Suprapubic skin (tissue), 4 donors: ENCODE measurements around the gene OR52I2.

ENCODE experiments used
- CTCF ChIP-seq, 2 donors: fragments of 200-600 bp in 1 of 2; fragments of 450-650 bp in 1 of 2; sonication (generic) in 1 of 2; IDR thresholded peaks; one replicate each; pipeline ENCODE4 v1.5.1; 2016 to 2019; ENCODE audit warnings: antibody characterized with exemption in 2 of 2, mild to moderate bottlenecking in 1 of 2, moderate library complexity in 1 of 2
- EP300 ChIP-seq: sonication (generic); formaldehyde crosslinking; IDR thresholded peaks from one replicate; pipeline ENCODE4 v1.6.1; 2017; ENCODE audit warnings: antibody characterized with exemption
- POLR2A ChIP-seq, 2 donors: fragments of 450-650 bp; IDR thresholded peaks; one replicate each; pipeline ENCODE4 v1.6.1; 2017; ENCODE audit warnings: antibody characterized with exemption in 2 of 2, mild to moderate bottlenecking in 2 of 2, moderate library complexity in 2 of 2
- POLR2AphosphoS5 ChIP-seq, 3 donors: sonication (generic); formaldehyde crosslinking; IDR thresholded peaks; one replicate each; pipeline ENCODE4 v1.6.1; 2017; ENCODE audit warnings: antibody characterized with exemption in 3 of 3

- TF ChIP-seq EP300 (no peak), CTCF (IDR thresholded peaks at IDR 0.05) (no peak), POLR2A (IDR thresholded peaks at IDR 0.05) (no peak), POLR2AphosphoS5 (IDR thresholded peaks at IDR 0.05) (no peak)
Observed at GRCh38 chr11:4578624-4579023, 2.9 kb upstream of the OR52I2 start.
